K562 (cell line): ENCODE results near the gene OSBPL7. TPM values are rescaled to one million over a fixed set of nuclear protein-coding genes. Genes with fewer than 3 reads are reported as not detected.

Source experiments
- ATAC-seq: fragments of 200-7000 bp; cut with Tn5 transposase; 3 replicates; pipeline ENCODE4 v1.9.1; 2020; ENCODE audit warnings: moderate library complexity
- BruUV-seq: library from RNA; stranded (reverse); fragments of 400-500 nt; replicated peaks from 2 replicates; lab custom pipeline; 2021; lab: Mats Ljungman, UMichigan
- CTCF ChIA-PET: fragments of 300-600 bp; formaldehyde crosslinking; extraction: SDS; loops from one replicate; lab custom pipeline; 2021; ENCODE audit warnings: low intra/inter-chr PET ratio; lab: Yijun Ruan, JAX
- POLR2A ChIA-PET: fragments of 300-600, 350-650 bp; sonication (Branson Sonifier 250); formaldehyde crosslinking; extraction: SDS; loops from one replicate; lab custom pipeline; 2021; ENCODE audit warnings: antibody characterized with exemption, inconsistent platforms; lab: Yijun Ruan, JAX
- DNase-seq, 4 experiments: peaks; one replicate each; pipeline versions ENCODE4 v3.0.0 to v3.0.0-alpha.2; 2011 to 2018; ENCODE audit warnings: low spot score in 3 of 4, mixed read lengths in 3 of 4; ENCODE audit errors: extremely low read depth in 1 of 4
- FAIRE-seq: peaks from 2 replicates; lab custom pipeline; 2011; peaks lifted over from hg19 to GRCh38; lab: Jason Lieb, UNC
- H2AFZ ChIP-seq: 2 replicates; pipeline ENCODE4 v1.6.0; 2011; ENCODE audit warnings: low read depth, low read length, control low read depth, inconsistent platforms
- H3K27ac ChIP-seq: fragments of 200-600 bp; 3 replicates; pipeline ENCODE4 v1.8.0; 2011; ENCODE audit warnings: low read depth, mild to moderate bottlenecking, control low read depth, inconsistent platforms, low read length, moderate library complexity, mixed read lengths; ENCODE audit errors: extremely low read depth
- H3K27me3 ChIP-seq, 2 experiments: fragments of 300-600 bp in 1 of 2; 2 replicates in 1 of 2; 3 replicates in 1 of 2; pipeline versions ENCODE4 v1.6.0 to v1.8.0; 2011; ENCODE audit warnings: inconsistent platforms in 2 of 2, low read length in 2 of 2, mild to moderate bottlenecking in 1 of 2, mixed read lengths in 1 of 2, moderate library complexity in 1 of 2; ENCODE audit not compliant: control insufficient read depth in 2 of 2, insufficient read depth in 2 of 2
- H3K36me3 ChIP-seq: fragments of 300-600 bp; 3 replicates; pipeline ENCODE4 v1.8.0; 2011; ENCODE audit warnings: mild to moderate bottlenecking, low read length, inconsistent platforms; ENCODE audit not compliant: control insufficient read depth, insufficient read depth
- H3K4me1 ChIP-seq, 2 experiments: fragments of 200-600 bp in 1 of 2; replicated peaks in 1 of 2; 2 replicates in 1 of 2; 3 replicates in 1 of 2; pipeline versions ENCODE4 v1.5.1 to v1.8.0; 2011; ENCODE audit warnings: inconsistent platforms in 2 of 2, low read length in 2 of 2, mild to moderate bottlenecking in 1 of 2, mixed read lengths in 1 of 2, moderate library complexity in 1 of 2; ENCODE audit not compliant: control insufficient read depth in 2 of 2, insufficient read depth in 2 of 2
- H3K4me2 ChIP-seq: 2 replicates; pipeline ENCODE4 v1.6.1; 2011; ENCODE audit warnings: low read length, control low read depth, inconsistent platforms, mixed read lengths; ENCODE audit not compliant: insufficient read depth
- H3K4me3 ChIP-seq: fragments of 200-600 bp; sonication (generic), shearing (Covaris generic); 2 replicates; pipeline ENCODE4 v1.5.1; 2016; ENCODE audit warnings: control low read depth, inconsistent platforms
- H3K79me2 ChIP-seq: fragments of 200-600 bp; 3 replicates; pipeline ENCODE4 v1.8.0; 2011; ENCODE audit warnings: low read length, inconsistent platforms; ENCODE audit not compliant: control insufficient read depth, insufficient read depth
- H3K9ac ChIP-seq, 2 experiments: 2 replicates each; pipeline versions ENCODE4 v1.6.0 to v1.6.1; 2011; ENCODE audit warnings: low read depth in 2 of 2, low read length in 2 of 2, control low read depth in 1 of 2, inconsistent platforms in 1 of 2, mild to moderate bottlenecking in 1 of 2, mixed read lengths in 1 of 2; ENCODE audit not compliant: insufficient read depth in 1 of 2
- H3K9me1 ChIP-seq: one replicate; pipeline ENCODE4 v1.6.0; 2011; ENCODE audit warnings: inconsistent platforms, mild to moderate bottlenecking, low read length, moderate library complexity; ENCODE audit not compliant: control insufficient read depth, insufficient read depth
- H3K9me3 ChIP-seq: replicated peaks from 2 replicates; pipeline ENCODE4 v1.5.1; 2011; ENCODE audit warnings: low read depth, low read length, inconsistent platforms; ENCODE audit not compliant: control insufficient read depth, insufficient read depth
- H4K20me1 ChIP-seq: replicated peaks from 2 replicates; pipeline ENCODE4 v1.6.1; 2011; ENCODE audit warnings: low read length, inconsistent platforms, mixed read lengths; ENCODE audit not compliant: control insufficient read depth, insufficient read depth
- ASH1L ChIP-seq: fragments of 450-650 bp; IDR thresholded peaks from 2 replicates; pipeline ENCODE4 v1.6.1; 2018; ENCODE audit warnings: borderline replicate concordance, mild to moderate bottlenecking, low read depth; ENCODE audit not compliant: partially characterized antibody
- HDAC1 ChIP-seq, 2 experiments: fragments of 450-650 bp; IDR thresholded peaks; 2 replicates each; pipeline ENCODE4 v1.6.1; 2016 to 2017; ENCODE audit warnings: inconsistent platforms in 1 of 2, mild to moderate bottlenecking in 1 of 2, moderate library complexity in 1 of 2
- JUN ChIP-seq, 2 experiments: sonication (generic) in 1 of 2; formaldehyde crosslinking in 1 of 2; IDR thresholded peaks; 2 replicates each; pipeline versions ENCODE4 v1.6.1 to v1.8.0; 2012 to 2022; ENCODE audit warnings: borderline replicate concordance in 2 of 2, mild to moderate bottlenecking in 2 of 2, improper control_type of control experiment in 1 of 2, low read depth in 1 of 2, low read length in 1 of 2, missing genetic modification reagents in 1 of 2
- KHSRP ChIP-seq: fragments of 450-650 bp; IDR thresholded peaks from 2 replicates; pipeline ENCODE4 v1.6.1; 2017
- PHF20 ChIP-seq: fragments of 450-650 bp; IDR thresholded peaks from 2 replicates; pipeline ENCODE4 v1.6.1; 2018; ENCODE audit not compliant: partially characterized antibody
- PREB ChIP-seq: sonication (generic); formaldehyde crosslinking; IDR thresholded peaks from 2 replicates; pipeline ENCODE4 v1.8.1; 2023; ENCODE audit warnings: mild to moderate bottlenecking, missing genetic modification reagents
- PRMT5 ChIP-seq: sonication (generic); formaldehyde crosslinking; IDR thresholded peaks from 2 replicates; pipeline ENCODE4 v1.5.0; 2020; ENCODE audit warnings: missing genetic modification reagents
- U2AF2 ChIP-seq: fragments of 200-400 bp; formaldehyde crosslinking; optimal IDR thresholded peaks from 2 replicates; pipeline ENCODE3; 2017; ENCODE audit warnings: low read depth, mild to moderate bottlenecking, low read length
- ZFP36 ChIP-seq: fragments of 150-350 bp; IDR thresholded peaks from 2 replicates; pipeline ENCODE4 v1.6.1; 2018; ENCODE audit warnings: low read length, low read depth; ENCODE audit not compliant: partially characterized antibody
- ZNF449 ChIP-seq: fragments of 250-450 bp; sonication (Bioruptor Pico); IDR thresholded peaks from 2 replicates; pipeline ENCODE4 v1.8.0; 2022; ENCODE audit warnings: moderate library complexity, mild to moderate bottlenecking, inconsistent platforms
- ZNF511 ChIP-seq: sonication (generic); formaldehyde crosslinking; IDR thresholded peaks from 2 replicates; pipeline ENCODE4 v1.8.0; 2022; ENCODE audit warnings: mild to moderate bottlenecking, missing genetic modification reagents
- WGBS: fragments of 100-300 bp; shearing (Covaris generic); methylation state at CpG from one replicate; pipeline ENCODE4 v1.1.6; 2016; ENCODE audit warnings: low coverage, mixed read lengths; ENCODE audit not compliant: insufficient coverage; ENCODE audit errors: missing lambda C conversion rate; 5-methylcytosine and 5-hydroxymethylcytosine counted together
- in situ Hi-C: fragments of 300-500 bp; cut with MboI; formaldehyde crosslinking; loops from 4 replicates; pipeline ENCODE4 v1.15.0; 2018; ENCODE audit warnings: inconsistent platforms, mixed read lengths
- intact Hi-C: fragments of 100-400 bp; cut with micrococcal nuclease; formaldehyde crosslinking; loops from 2 replicates; pipeline ENCODE4 v1.14.2; 2022
- polyA plus RNA-seq, 8 experiments: library from polyadenylated mRNA; depleted of rRNA in 4 of 8; stranded (reverse) in 5 of 8; unstranded in 3 of 8; fragments of >200 nt; fragmentation: Nextera tagmentation in 2 of 8; fragmentation: Illumina TruSeq in 1 of 8; extraction: Ambion mirVana in 2 of 8; extraction: Trizol in 1 of 8; gene quantifications; 2 replicates each; pipeline versions ENCODE4 v1.2.1 to v1.2.3, GENCODE V29; 2011 to 2014; ENCODE audit warnings: inconsistent platforms in 1 of 8, missing spikeins in 1 of 8
- total RNA-seq, 7 experiments: library from RNA; depleted of rRNA in 6 of 7; stranded (reverse); fragments of >200 nt in 6 of 7; fragmentation: Illumina TruSeq in 2 of 7; extraction: Trizol in 2 of 7; gene quantifications; 2 replicates each; pipeline versions ENCODE4 v1.2.1 to v1.2.3, GENCODE V29; 2011 to 2021; ENCODE audit warnings: low replicate concordance in 1 of 7
- TF ChIP-seq, protein P1 (sequence below): fragments of 450-650 bp; conservative IDR thresholded peaks from 2 replicates; pipeline ENCODE4 v1.6.1; 2016; ENCODE audit warnings: missing genetic modification characterization, low read depth, mild to moderate bottlenecking, control low read depth, missing compliant biosample characterization
- TF ChIP-seq, protein P2 (sequence below): sonication (generic); formaldehyde crosslinking; IDR thresholded peaks from 2 replicates; pipeline ENCODE4 v1.8.0; 2022; ENCODE audit warnings: mild to moderate bottlenecking, low read depth, missing genetic modification reagents
- TF ChIP-seq, protein P3 (sequence below): fragments of 250-450 bp; sonication (Bioruptor Pico); IDR thresholded peaks from 2 replicates; pipeline ENCODE4 v1.5.0; 2022; ENCODE audit warnings: mild to moderate bottlenecking

OSBPL7 gene
- total and polyA plus RNA-seq, 9 of the 15 experiments (the other 6 are each of a cell fraction or from before 2014, with no cell fraction given), result 0.32 to 11.9 (median 5.8) TPM

- H2AFZ ChIP-seq, result no peak overlapping the region
- ATAC-seq, result no peak
- CTCF ChIA-PET, result no interaction called here
- no TSS peak for BruUV-seq
- WGBS, result 93% methylated on average over 10 of the region's 10 CpGs
- no peak for DNase-seq
- H3K9me3 ChIP-seq, result no peaks in the 10 kb centered on the region
- H3K4me1 ChIP-seq, result peaks cover 13 to 32% of the 10 kb centered on the region in 2 experiments
- in situ Hi-C loops, result no loop called here
- no peak for FAIRE-seq
- no peaks in the 10 kb centered on the region for H3K9me1 ChIP-seq
- H4K20me1 ChIP-seq, result no peaks in the 10 kb centered on the region
- TF ChIP-seq ZNF511 (CRISPR knock-in tag) (no peak), PHF20 (no peak), ZNF449 (CRISPR knock-in tag) (no peak), ASH1L (no peak), JUN (IDR thresholded peaks at IDR 0.05; ENCODE audit: borderline replicate concordance, low read depth, low read length) (no peak), JUN (CRISPR knock-in tag; IDR thresholded peaks at IDR 0.05; ENCODE audit: borderline replicate concordance) (no peak), ZFP36 (no peak), KHSRP (no peak), PRMT5 (no peak), PREB (no peak), HDAC1 (IDR thresholded peaks at IDR 0.05) (no peak), U2AF2 (no peak)
- TF ChIP-seq, protein P1, sequence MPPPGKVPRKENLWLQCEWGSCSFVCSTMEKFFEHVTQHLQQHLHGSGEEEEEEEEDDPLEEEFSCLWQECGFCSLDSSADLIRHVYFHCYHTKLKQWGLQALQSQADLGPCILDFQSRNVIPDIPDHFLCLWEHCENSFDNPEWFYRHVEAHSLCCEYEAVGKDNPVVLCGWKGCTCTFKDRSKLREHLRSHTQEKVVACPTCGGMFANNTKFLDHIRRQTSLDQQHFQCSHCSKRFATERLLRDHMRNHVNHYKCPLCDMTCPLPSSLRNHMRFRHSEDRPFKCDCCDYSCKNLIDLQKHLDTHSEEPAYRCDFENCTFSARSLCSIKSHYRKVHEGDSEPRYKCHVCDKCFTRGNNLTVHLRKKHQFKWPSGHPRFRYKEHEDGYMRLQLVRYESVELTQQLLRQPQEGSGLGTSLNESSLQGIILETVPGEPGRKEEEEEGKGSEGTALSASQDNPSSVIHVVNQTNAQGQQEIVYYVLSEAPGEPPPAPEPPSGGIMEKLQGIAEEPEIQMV (tag), result no peak
- TF ChIP-seq, protein P2, sequence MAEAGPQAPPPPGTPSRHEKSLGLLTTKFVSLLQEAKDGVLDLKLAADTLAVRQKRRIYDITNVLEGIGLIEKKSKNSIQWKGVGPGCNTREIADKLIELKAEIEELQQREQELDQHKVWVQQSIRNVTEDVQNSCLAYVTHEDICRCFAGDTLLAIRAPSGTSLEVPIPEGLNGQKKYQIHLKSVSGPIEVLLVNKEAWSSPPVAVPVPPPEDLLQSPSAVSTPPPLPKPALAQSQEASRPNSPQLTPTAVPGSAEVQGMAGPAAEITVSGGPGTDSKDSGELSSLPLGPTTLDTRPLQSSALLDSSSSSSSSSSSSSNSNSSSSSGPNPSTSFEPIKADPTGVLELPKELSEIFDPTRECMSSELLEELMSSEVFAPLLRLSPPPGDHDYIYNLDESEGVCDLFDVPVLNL, result no peak
- TF ChIP-seq, protein P3, sequence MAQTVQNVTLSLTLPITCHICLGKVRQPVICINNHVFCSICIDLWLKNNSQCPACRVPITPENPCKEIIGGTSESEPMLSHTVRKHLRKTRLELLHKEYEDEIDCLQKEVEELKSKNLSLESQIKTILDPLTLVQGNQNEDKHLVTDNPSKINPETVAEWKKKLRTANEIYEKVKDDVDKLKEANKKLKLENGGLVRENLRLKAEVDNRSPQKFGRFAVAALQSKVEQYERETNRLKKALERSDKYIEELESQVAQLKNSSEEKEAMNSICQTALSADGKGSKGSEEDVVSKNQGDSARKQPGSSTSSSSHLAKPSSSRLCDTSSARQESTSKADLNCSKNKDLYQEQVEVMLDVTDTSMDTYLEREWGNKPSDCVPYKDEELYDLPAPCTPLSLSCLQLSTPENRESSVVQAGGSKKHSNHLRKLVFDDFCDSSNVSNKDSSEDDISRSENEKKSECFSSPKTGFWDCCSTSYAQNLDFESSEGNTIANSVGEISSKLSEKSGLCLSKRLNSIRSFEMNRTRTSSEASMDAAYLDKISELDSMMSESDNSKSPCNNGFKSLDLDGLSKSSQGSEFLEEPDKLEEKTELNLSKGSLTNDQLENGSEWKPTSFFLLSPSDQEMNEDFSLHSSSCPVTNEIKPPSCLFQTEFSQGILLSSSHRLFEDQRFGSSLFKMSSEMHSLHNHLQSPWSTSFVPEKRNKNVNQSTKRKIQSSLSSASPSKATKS (CRISPR knock-in tag), result no peak
- TF ChIP-seq, all 486 proteins: peak for 0
- POLR2A ChIA-PET, result no interaction called here
- Histone ChIP-seq H3K27ac (no peak overlapping the region), H3K27me3 (no peaks in the 10 kb centered on the region), H3K9ac (no peak overlapping the region), H3K4me3 (no peak overlapping the region), H3K4me2 (no peak overlapping the region), H3K36me3 (peaks cover 44% of the 10 kb centered on the region; the same call in 2 of the 3 replicates), H3K79me2 (peaks cover 9% of the 10 kb centered on the region)
- intact Hi-C loops, result no loop called here
Observed at GRCh38 chr17:47816947-47817346, 4.6 kb downstream of the OSBPL7 start.
